ENCODE data around the gene CRAMP1.

GRCh38 chr16:1590930-1591705 lies 21.0 kb upstream of the CRAMP1 start:
- TF ChIP-seq CTCF (IDR thresholded peaks at IDR 0.05) (no peak), POLR2AphosphoS5 (IDR thresholded peaks at IDR 0.05) (no peak), EP300 (IDR thresholded peaks at IDR 0.05) (no peak)
